DMS53 treated with DMSO at 0.1 percent for 48 hours (cell line): Measurements from ENCODE around the gene ACAA1.
"Not testable (repeated sequence)": the region's sequence is repeated elsewhere in the genome, so short reads cannot be mapped to it uniquely, and the experiment has no call there.

ENCODE experiments used
- DNase-seq: peaks from one replicate; lab custom pipeline; 2025; ENCODE audit not compliant: unreplicated experiment; lab: John Stamatoyannopoulos, UW

Gene ACAA1

DNA sequence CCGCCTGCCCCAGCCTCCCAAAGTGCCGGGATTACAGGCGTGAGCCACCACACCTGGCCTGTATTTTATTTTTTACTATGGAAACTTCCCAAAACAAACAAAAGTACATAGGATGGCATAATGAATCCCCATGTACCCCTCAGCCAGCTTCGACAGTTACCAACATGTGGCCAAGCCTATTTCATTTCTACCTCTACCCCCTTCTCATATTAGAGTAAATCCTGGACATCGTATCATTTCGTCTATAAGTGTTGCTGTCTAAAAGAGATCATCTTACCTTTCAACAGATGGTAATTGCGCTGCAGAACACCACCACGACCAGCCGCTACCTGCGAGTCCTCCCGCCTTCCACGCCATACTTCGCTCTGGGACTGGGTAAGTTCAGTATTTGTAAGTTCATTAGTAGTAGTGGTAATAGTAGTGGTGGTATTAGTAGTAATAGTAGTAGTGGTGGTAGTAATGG is 53.0 kb downstream of the ACAA1 start:
- DNase-seq: no peak

DNA sequence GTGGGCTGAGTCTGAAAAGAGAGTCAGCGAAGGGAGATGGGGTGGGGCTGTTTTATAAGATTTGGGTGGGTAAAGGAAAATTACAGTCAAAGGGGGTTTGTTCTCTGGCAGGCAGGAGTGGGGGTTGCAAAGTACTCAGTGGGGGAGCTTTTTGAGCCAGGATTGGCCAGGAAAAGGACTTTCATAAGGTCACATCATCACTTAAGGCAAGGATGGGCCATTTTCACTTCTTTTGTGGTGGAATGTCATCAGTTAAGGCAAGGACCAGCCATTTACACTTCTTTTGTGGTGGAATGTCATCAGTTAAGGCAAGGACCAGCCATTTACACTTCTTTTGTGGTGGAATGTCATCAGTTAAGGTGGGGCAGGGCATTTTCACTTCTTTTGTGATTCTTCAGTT is 53.7 kb downstream of the ACAA1 start:
- DNase-seq: not testable (repeated sequence)

DNA sequence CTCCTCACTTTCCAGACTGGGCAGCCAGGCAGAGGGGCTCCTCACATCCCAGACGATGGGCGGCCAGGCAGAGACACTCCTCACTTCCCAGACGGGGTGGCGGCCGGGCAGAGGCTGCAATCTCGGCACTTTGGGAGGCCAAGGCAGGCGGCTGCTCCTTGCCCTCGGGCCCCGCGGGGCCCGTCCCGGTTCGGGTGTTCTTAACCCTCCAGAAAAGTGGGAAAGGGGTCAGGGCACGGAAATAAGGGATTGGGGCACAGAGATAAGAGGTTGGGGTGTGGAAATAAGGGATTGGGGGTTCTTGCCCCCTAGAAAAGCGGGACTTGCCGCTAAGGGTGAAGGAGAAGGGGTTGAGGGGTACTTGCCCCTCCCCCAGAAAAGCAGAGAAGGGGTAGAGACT is 54.6 kb downstream of the ACAA1 start:
- not testable (repeated sequence) for DNase-seq

DNA sequence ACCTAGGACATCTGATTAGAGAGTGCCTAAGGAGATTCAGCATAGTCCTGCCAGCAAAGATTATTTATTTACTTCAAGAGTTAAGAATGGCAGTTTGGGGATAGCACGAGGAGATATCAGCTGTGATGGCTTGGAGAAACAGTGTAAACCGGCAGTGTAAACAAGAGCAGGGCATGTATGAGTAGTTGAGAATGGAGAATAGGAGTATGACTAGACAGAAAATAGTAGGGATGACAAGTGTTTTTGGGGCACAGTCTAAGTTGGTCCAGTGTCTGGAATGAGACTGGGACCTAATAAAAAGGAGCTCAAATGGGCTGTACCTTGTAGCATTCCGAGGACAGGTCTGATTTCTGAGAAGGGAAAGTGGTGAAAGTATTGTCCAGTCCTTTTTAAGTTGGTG is 59.9 kb downstream of the ACAA1 start:
- not testable (repeated sequence) for DNase-seq
